NK-92 (cell line): ENCODE results near the gene S100A14.
"Not testable (repeated sequence)": the region's sequence is repeated elsewhere in the genome, so short reads cannot be mapped to it uniquely, and the experiment has no call there.

ENCODE experiments used
- DNase-seq: peaks from one replicate; lab custom pipeline; 2025; ENCODE audit not compliant: unreplicated experiment; lab: John Stamatoyannopoulos, UW

S100A14 gene

DNA sequence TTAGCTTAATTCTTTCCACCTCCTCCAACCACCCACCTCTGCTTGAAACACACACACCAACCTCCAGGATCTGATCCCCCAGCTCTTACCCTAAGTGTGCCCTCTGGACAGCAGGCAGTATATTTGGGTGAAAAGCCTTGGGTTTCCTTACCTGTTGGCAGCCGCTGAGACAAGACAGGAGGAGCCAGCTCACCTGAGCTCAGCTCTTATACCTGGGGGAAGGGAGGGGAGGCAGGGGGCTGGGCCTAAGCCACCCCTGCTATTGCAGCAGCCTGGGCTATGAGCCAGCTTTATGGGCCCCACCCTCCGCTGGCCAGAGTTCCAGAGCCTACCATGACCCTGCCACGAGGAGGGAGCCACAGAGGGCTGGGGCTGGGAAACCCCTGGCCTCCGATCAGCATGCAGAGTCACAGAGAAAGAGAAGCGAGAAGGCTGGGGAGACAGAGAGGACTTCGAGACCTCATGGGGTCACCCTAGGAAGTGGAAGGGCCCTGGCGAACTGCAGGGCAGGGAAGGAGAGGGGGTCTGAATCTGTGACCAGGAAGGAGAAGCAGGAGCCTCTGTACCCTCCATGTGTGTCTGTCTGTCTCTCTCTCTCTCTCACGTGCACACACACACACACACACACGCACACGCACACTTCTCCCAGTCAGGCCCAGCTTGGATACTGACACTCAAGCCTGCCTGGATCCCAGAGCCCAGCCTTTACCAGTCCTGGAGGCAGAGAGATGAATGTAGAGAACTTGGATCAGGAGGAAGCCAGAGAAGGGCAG, at the start of gene S100A14:
Gene S100A14 (minus strand): TSS at position 182 of the 773 bp plus-strand sequence. CDS start 467 bp downstream, outside the sequence.
- DNase-seq, result no peak

DNA sequence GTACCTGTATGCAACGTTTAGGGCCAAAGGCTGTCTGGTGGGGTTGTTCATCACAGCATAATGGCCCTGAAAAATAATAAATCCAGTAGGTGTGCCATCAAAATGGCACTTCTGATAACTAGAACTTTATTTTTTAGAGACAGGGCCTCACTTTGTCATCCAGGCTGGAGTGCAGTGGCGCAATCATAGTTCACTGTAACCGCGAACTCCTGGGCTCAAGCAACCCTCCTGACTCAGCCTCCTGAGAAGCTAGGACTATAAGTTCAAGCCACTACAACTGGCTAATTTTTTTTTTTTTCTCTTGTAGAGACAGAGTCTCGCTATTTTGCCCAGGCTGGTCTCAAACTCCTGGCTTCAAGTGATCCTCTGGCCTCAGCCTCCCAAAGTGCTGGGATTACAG, 47.1 kb upstream of the S100A14 start:
- DNase-seq, result no peak

DNA sequence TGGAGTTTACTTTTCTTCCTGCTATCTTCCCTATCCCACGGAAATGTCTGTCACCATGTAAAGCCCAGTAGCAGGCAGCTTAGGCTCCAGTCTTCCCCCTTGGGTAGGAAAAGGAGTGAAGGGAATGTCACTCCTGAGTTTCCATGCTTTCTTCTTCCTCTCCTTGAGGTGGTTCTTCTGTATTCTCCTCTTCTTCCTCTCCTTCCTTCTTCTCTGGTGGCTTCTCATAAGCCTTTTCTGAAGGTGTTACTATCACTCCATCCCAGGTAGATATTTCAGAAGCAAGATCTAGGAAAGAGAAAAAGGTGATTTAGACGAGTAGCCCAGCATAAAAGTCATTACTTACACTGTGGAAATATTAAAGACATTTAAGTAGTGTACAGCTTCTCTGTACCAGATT, 46.1 kb upstream of the S100A14 start:
- no peak for DNase-seq

DNA sequence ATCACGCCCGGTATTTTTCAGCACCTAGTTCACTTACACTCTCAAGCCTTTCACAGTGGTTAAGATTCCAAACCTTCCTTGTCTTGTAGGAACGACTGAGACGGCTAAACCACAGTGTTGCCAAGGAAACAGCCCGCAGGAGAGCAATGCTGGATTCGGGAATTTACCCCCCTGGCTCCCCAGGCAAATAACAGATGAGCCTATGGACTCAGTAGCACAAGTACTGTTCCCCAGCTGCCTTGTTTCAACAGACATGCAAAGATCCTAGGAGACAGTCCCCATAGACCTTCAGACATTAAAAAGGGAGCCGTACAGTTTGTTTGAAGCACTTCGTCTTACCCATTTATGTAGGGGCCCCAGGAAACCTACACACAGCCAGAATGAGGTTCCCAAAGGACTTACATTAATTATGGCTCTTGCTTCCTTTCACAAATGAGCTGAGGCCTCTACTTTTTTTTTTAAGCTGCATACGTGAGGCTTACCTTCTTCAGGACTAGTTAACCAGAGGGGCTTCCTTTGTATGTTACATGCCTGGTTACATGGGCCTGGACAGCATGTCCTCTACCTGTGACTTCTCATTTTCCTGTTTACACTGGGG, 45.1 kb upstream of the S100A14 start:
- no peak for DNase-seq

DNA sequence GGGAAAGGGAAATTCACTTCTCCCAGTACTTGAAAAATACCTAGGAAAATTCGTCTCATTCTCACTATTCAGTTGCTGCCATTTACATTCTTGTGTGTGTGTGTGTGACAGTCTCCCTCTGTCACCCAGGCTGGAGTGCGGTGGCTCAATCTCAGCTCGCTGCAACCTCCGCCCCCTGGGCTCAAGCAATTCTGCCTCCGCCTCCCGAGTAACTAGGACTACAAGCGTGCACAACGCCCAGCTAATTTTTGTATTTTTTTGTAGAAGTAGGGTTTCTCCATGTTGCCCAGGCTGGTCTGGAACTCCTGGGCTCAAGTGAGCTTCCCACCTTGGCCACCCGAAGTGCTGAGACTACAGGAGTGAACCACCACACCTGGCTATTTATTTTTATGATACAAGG, 43.5 kb upstream of the S100A14 start:
- DNase-seq, result no peak

DNA sequence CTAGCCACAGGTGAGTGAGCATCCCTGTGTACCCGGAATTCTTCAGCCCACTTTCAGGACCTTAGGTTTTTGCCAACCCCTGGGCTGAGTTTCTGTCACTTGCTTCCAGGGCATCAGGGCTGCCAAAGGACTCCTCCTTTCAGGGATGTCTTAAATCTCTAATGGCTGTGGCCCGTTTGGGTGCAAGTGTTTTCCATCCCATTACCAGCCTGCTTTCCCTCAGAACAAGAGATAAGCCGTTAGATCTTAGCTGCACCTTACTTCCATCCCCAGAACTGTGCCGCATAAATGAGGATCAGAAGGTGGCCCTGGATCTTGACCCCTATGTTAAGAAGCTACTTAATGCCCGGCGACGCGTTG, 43.0 kb upstream of the S100A14 start:
- DNase-seq, result no peak

DNA sequence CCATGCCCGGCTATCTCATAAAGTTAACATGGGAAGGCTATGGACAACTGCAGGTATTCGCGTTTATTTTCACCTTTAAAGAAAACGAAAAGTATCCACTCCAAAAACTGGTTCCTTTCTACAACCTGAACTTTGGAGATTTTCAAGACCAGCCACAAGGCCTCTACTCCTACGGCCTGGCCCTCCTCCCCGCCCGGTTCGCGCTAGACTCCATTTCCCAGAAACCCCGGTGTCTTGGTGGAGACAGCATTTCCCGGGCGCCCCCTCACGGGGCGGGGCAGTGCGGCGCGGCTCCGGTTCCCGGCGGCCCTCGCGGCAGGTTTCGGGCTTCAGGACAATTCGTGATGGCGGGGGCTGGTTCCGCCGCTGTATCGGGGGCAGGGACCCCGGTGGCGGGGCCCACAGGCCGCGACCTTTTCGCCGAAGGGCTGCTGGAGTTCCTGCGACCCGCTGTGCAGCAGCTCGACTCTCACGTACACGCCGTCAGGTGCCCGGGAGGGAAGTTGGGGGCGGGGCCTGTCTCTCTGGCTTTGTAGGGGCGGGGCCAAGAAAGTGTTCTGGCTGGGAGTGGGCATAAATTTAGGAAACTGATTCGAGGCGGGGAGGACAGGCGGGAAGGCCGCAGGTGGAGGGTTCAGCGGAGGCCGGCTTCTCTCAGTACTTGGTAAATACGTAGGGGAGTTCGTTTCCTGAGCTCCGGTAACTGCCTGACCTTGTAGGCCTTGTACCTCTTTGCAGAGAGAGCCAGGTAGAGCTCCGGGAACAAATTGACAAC, 42.5 kb upstream of the S100A14 start, which contains the start of gene SNAPIN:
Gene SNAPIN (plus strand): TSS at position 304 of the 775 bp plus-strand sequence. CDS start 41 bp downstream, at position 345.
- DNase-seq, result no peak

DNA sequence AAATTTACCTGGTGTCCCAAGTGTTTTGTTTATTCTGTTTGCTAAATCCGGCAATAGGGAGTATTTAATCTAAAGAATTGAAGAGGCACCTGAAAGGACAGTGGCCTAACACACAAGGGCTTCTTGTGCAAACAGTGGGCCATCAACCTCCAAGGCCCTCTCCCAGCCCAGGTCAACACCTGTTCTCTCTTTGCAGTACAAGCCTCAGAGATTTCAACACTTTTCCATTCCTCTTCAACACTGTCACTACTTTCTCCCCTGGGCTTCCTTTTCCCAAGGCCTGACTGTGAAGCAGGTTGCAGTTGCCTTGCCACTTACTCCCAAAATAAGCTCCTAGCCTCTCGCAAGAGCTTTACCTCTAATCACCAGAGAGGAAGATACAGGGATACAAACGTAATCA, 39.2 kb upstream of the S100A14 start:
- no peak for DNase-seq

DNA sequence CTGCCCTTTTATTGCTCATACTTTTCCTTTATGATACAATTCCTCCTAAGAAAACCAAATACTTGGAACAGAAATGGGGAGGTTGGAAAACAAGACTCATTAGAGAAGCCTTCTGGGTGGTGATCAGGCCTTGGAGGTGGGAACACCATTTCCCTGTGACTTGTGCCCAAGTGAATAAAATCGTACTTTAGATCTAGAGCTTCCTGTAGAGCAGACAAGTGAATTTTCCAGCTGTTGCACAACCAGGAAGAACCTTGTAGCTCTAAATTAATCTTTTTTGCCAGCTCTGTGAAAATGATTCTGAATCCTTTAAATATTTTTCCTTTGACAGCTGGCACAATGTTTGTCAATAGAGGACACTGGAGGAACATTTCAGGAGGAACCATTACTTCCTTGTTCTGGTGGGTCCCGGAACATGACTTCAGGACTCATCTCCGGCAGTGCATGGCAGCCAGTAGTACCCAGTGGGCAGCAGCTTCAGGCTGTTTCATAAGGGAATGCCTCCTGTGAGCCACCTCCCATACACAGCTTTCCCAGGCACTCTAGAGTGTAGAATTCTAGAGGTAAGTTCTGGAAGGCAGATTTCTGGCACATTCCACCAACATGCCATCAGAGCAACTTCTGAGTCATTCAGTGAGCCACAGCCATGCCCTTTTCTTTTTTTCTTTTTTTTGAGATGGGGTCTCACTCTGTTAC, 36.8 kb upstream of the S100A14 start:
- DNase-seq, result no peak

DNA sequence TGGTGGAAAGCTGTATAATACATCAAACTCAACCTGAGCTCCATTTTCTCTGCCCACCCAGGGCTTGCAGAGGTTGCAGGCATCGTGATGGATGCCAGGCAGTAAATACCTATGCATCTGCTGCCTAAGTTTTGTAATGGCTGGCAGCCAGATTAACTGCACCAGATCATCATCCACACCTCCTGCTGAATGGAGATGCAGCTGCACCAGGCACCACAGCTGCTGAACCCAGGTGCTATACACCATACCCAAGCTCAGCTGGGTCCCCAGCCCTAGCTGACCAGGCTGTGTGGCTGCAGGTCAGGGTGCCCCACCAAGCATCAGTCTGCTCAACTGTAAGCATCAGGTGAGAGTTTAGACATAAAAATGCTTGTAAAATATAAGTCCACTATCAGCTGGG, 35.6 kb upstream of the S100A14 start:
- DNase-seq, result no peak

DNA sequence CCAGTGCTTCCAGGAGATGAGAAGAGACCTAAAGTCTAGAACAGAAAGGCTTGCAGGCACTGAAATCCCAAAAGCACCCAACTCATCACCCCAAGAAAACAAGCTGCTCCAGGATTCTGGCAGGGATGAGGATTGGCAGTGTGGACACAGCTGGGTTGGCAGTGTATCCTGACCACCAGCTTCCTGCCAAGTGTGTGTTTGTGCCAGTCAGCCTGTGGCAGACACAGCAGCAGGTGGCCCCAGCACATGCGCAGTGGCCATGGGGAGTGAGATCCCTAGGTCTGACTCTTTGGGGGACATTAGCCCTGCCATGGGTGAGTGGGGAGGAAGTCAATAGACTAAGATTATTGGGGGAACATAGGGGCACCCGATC, 33.7 kb upstream of the S100A14 start:
- DNase-seq, result no peak

DNA sequence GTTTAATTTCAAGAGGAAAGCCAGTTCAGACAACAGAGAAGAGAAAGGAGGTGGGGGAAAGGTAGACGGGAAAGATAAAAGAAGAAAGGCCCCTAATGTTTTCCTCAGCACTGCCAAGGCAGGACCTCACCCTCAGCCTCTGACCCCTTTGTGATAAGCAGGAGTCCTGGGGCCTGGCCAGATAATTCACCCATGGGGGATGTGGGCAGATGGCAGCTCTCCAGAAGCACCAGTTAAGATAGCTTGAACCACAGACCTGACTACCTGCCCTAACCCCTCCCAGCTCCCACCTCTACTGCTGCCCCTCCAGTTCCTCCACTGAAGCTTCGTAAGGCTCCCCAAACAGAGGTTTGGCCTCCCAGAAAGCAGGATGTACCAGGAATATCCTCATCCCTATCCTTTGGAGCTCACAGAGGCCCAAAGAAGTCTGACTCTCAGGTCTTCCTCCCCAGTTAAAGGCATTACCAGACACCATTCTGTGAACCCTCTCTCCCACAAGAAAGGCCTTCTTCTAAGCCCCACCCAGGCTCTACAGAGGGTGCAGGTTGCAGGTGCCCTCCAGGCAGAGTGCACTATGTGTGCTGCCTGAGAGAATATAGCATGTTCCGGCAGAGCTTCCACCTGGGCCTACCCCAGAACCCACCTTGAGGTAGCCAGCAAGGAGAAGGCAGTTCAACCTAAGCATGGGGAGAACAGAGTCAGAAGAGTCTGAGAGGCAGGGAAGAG, 33.2 kb upstream of the S100A14 start:
- no peak for DNase-seq

DNA sequence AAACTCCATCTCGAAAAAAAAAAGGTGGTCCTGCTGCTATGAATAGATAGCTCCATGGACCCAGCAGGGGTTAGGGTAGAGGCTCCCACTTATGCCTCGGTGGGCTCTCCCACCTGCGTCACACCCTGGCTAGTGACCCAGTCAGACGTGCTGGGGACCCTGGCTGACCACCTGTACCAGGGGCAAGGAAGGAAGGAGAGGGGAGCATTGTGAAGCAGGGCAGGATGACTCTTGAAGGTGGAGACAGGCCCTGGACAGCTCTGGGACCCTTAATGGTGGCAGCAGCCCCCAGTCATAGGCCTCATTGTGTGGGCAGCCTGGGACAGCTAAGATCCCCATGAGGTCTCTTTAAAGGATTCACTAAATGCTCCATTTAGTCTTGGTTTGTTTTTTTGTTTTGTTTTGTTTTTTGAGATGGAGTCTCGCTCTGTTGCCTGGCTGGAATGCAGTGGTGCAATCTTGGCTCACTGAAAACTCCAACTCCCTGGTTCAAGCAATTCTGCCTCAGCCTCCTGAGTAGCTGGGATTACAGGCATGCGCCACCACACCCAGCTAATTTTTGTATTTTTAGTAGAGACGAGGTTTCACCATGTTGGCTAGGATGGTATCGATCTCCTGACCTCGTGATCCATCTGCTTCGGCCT, 32.0 kb upstream of the S100A14 start:
- no peak for DNase-seq

DNA sequence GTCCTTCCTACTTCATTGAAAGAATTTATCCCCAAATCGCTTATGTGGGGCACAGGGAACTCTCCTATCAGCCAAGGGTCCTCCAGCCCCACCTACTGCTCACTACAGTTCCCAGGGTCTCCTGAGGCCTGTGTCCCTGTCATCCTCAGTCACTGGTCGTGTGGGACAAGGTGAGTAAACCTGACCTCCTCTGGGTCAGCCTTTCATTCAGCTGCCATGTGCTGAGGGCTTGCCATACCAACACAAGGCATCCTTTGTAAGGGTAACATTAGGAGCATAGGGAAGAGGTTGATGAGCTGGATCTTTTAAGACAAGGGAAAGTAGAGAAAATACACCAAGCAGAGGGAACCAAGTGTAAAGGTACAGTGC, 31.2 kb upstream of the S100A14 start:
- DNase-seq, result no peak

DNA sequence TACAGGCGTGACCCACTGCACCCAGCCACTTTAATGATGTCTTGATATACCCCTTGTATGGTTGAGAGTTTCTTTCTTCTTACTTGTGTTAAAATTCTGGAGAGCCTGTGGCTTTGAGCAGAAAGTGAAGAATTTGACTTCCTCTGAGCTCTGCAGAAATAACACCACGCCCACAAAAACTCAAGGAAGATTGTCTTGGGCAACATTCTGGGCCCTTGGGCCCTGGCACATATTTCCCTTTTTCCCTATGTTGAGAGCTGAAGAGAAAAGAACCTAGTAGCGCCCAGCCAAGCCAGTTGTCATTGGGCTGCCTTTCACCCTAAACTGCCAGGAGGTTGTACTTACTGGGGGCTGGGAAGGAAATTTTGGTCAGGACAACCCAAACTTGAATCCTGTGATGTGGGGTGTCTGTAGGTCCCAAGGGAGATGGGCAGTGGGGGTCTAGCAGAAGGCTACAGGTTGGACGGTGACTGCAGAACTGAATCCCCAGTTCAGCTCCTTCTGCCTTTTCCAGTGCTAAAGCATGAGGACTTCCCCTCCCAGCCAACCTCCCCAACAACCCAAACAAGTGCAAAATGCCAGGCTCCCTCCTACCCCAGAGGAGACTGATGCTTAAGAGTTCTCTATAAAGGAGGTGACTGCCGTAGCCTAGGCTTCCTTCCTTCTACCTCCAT, 30.7 kb upstream of the S100A14 start:
- no peak for DNase-seq

DNA sequence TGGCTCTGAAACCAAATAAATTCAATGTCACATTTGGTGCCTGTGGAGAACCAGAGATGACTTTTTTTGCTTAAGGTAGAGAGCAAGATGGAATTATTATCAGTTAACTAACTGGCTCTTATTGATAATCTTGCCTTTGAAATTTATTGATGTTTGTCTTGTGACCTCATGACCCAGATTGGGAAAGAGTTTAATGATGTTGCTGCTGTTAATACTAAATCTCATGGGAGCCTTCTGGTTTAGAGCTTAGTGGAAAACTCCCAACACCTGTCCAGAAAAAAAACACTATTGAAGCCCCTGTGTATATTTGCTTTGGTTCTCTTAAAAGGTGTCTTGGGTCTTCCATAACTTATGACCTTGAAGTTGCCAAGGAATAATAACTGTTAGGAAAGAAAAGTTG, 27.7 kb upstream of the S100A14 start:
- DNase-seq, result no peak

DNA sequence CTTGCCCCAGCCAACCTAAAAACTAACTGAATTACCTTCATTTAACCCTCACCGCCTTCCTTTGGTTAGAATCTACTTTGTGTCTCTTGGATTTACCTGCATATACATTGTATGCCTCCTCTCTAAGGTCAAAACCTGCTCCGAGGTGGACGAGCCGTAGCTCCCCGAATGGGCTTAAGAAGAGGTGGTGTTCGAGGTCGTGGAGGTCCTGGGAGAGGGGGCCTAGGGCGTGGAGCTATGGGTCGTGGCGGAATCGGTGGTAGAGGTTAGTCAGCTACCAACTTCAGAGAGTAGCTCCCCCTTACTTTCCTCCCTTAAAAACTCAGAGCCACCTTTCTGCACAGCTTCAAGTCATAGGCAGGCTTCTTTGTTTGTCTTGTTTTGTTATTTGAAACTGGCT, 27.0 kb upstream of the S100A14 start:
- no peak for DNase-seq

DNA sequence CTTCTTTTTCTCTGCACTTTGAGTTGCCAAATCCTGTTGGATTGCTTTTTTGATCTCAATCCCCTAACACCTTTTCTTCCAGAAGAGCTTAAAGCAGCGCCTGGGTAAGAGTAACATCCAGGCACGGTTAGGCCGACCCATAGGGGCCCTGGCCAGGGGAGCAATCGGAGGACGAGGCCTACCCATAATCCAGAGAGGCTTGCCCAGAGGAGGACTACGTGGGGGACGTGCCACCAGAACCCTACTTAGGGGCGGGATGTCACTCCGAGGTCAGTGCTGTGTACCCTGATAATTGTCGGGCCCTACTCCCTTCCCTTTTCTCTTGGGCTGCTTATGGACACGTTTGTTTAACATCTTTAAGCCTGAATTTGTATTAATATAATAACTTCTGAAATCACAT, 26.0 kb upstream of the S100A14 start:
- DNase-seq, result no peak

DNA sequence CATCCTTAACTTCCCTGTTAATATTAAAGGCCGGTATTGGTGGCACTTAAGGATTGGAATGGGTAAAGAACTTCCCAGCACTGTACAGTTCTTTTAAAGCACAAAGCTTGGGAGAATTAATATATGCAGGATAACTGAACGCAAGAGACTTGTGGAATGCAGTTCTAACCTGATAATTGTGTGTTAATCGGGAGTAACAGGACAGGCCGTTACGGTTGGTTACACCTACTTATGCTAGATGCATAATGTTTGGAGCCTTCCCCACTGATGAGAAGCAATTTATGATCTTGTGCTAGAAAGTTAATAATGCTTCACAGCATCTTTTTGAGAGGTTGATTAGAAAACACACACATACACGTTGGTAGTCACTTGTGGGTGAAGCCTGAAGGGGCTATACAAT, 24.7 kb upstream of the S100A14 start:
- DNase-seq, result no peak

DNA sequence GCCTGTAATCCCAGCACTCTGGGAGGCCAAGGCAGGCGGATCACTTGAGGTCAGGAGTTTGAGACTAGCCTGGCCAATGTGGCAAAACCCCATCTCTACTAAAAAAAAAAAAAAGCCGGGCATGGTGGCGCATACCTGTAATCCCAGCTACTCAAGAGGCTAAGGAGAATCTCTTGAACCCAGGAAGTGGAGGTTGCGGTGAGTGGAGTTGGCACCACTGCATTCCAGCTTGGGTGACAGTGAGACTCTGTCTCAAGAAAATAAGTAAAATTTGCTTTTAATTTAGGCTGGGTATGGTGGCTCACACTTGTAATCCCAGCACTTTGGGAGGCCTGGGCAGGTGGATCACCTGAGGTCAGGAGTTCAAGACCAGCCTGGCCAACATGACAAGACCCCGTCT, 24.1 kb upstream of the S100A14 start:
- not testable (repeated sequence) for DNase-seq
